NCI-H2196 treated with DMSO at 0.1 percent for 48 hours (cell line): ENCODE measurements around the gene CDH2.

Experiments
- DNase-seq: peaks from one replicate; lab custom pipeline; 2025; ENCODE audit not compliant: unreplicated experiment; lab: John Stamatoyannopoulos, UW

CDH2 gene

DNA sequence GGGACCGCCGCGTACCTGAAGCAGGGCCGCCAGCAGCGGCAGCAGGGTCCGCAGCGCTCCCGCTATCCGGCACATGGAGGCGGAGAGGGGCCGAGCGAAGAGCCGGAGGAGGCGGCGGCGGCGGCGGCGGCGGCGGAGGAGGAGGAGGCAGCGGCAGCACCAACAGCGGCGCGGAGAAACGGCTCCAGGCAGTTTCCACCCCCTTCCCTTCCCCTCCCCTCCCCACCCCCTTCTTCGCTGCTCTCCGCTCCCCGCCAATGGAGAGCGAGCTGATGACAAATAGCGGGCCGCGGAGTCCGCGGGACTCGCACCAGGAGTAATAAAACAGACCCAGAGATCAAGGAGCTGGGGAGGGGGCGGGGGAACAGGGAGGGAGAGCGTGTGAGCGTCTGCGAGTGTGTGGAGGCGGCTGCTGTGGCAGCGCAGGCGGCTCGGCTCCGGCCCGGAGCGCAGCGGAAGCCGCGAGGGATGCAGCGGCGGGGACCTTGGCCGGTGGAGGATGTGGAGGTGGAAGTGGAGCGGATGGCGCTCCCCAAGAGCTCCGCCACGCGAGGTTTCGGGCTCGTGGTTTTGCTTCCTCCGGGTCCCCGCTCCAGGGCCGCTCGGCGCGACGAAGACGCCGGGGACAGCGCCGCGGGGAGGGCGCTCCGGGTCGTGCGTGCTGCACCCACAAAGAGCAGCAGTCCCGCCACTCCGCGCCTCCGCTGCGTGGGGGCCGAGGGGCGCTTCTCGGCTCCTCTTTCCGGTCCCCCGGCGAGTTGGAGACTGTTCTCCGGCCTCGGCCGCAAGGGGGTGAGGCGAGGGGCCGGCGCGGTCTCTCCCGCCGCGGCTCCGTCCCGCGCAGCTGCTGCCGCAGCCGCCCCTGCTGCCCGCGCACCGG is at the start of gene CDH2:
Gene CDH2, minus strand, starts transcription at position 183 of the 880 bp plus-strand sequence. Its CDS starts 108 bp downstream, at position 75.
- peak; percentile 87 for DNase-seq

DNA sequence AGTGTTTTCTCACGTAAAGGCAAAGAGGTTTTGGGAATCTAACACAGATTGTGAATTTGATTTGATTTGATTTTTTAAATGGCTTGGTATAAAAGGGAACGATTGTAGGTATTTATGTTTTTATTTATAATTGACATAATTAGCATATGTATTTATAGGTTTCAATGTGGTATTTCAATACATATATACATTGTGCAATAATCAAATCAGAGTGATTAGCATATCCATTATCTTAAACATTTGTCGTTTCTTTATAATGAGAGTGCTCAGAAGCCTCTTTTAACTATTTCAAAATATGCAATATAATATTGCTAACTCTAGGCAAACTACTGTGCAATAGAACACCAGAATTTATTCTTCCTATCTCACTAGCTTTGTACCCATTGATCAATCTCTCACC is 35.1 kb upstream of the CDH2 start:
- DNase-seq = no peak

DNA sequence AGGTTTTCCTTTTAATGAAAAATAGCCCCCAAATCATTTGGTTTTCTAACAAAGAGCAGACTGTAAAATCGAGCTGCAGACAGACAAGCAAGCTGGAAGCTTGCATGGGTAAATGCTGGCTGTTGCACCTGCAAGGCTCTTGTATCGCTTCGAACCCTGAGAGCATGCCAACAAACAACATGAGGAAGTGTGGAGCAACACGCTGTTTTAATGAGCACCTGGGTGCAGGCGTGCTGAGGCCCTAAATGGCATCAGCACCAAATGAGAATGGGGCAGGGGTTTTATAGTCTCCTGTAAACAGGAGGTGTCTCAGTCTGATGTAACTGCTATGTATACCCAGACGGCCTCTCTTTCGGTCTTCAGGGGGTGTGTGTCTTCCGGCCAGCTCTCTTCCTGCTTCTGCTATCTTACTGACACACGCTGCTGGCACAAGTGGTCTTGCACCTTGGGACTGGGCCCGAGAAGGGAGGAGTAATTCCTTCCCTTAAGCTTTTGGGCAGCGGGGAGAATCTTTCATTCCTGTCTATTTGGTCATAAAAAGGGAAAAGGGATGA is 31.9 kb upstream of the CDH2 start:
- DNase-seq = no peak

- no peak for DNase-seq
Observed at GRCh38 chr18:28208268-28208667, 31.3 kb upstream of the CDH2 start.

- DNase-seq = no peak
Observed at GRCh38 chr18:28204154-28204553, 27.2 kb upstream of the CDH2 start.

DNA sequence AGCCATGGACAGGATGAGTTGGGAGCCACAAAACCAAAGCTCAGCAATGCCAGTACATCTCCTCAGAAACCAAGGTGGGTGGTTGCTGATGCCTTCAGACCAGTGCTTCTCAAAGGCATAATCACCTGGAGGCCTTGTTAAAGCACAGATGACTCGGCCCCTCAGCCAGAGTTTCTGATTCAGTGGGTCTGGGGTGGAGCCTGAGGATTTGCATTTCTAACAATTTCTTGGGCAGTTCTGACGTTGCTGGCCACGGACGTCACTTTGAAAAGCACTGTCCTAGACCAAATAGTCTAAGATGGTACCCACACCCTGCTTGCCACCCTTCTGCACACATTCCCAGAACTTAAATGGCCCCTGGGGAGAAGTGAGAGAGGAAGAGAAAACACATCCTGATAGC is 24.1 kb upstream of the CDH2 start:
- no peak for DNase-seq

DNA sequence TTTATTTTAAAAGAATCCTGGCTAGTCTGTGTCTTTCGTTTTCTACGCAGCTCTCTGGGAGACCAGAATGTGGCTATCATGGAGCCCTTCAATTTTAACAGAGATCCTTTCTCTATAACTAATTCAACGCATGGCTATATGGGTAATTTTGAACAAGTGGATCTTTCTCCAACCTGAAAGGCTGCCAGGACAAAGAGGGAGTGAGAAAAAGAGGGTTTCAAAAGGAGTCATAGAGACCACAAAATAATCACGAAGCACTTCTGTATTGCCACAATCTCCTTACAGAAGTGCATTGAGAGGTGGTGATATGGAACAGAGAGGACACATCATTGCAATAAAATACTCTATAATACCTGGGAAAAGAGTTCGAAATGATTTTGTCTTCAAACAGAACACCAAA is 21.7 kb upstream of the CDH2 start:
- no peak for DNase-seq

GRCh38 chr18:28193177-28193778 is 16.3 kb upstream of the CDH2 start:
- peak; percentile 39 for DNase-seq

DNA sequence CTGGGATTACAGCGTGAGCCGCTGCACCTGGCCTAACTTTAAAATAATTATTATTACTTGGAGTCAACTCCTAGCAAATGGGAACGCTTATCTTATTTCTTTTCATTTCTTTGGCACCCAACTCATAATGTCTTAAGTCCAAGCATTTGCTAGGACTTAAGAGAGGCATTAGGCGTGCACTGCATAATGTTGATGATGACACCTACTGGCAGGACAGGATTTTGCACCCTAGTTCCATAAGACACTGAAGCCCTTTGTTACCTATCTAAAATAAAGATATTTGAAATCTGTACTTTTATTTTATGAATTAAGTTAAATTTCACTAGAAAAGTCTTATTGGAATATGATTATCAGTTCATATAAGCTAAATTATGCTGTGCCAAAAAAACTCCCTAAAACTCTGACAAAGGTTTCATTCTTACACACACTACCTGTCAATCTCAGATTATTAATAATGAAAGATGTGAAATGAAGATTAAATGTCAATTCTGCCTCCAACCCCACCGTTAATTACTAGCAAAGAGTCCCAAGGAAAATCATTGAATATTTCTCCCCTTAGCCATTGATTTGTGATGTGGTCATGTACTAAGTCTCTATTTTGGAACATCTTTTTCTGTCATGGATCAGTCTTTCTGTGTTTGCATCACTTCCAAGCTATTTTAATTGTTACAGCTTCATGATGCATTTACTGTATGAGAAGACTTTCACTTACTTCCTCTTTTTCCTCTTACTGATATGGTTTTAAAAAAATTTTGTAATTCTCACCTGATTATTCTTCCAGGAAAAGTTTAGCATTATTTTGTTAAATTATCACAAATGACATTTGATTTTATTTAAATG is 12.7 kb upstream of the CDH2 start:
- no peak for DNase-seq

DNA sequence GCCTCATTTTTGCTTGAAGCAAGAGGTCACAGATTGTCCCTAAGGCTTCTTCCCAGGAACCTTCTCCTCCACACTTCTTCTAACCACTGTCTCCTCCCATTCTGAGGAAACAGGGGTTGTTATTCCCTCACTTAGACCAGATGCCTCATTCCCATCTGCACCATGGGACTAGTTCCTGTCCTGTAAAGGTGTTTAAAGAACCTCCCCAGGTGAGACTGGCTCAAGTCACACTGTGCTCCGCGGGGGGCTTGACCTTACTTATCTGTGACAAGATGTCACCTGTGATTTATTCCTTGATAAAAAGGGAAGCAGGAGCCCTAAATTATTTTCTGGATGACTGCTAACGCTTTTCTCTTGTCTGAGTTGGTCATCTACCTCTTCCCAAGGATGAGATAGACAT is 8.2 kb upstream of the CDH2 start:
- no peak for DNase-seq

GRCh38 chr18:28183418-28184078 is 6.6 kb upstream of the CDH2 start:
- DNase-seq = no peak

DNA sequence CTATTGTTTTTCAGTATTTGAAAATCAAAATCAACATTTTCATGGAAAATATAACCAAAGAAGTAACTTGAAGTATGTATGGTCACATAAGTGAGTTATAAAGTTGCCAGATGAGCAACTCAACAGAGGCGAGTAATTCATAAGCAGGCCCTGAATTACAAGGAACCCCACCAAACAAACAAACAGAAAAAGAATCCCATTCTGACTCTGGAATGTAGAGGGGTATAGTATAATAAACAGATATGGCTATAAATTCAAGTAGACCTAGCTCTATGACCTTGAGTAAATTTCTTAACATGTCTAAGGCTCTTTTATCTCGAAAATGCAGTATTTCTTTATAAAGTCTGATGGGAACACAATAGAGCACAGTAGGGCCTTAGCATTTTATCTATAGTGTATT is 4.7 kb upstream of the CDH2 start:
- no peak for DNase-seq

DNA sequence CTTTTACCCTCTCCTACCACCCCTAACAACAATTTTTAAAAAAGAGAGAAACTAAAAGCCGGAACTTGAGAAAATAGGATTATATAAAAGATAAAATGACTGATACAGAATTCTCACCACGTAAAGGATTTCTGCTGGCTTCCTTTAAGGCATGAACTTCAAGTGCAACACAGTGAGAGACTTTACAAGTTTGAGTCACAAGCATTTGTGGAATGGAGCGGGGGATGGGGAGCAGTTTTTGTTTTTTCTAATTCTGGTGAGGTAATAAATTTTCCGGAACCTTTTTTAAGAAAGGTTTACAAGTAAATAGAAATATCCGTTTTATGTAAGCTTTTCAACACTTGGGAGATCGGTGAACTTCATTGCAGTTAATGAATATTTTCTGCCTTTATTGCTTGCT is 1.8 kb upstream of the CDH2 start:
- DNase-seq = no peak

DNA sequence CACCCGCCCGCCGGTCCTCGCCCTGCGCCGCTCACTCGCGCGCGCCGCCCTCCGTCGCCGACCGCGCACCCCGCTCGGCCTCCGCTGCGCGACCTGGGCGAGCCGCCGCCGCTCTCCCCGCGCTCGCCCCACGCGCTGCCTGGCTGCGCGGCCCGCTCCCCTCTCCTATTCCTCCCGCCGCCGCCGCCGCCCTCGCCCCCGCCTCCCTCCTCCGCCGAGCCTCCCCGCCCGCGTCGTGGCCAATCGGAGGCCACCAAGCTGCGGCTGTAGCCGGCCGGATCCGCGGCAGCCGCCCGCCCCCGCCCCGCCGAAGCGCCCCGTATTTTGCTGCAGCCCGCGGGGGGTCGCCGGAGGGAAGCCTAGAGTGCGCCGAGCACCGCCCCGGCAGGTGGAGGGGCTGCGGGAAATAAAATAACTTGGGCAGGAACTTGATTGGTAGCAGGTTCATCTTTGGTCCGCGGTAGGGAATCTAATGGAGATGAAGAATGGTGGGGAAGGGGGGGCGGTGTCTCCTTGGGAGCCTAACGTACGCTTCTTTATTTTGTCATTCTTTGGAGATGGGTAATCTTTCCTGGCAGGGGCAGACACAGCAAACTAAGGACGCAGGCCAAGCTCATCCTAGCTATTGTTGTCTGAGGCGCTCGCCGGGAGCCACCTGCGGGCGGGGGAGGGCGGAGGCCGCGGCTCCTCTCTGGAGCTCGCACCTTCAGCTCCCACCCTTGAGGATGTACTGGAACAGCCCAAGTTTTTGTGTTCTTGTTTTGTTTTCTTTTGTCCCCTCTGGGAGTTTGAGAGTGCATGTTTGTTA is 1.1 kb upstream of the CDH2 start:
- peak; percentile 80 for DNase-seq

- no peak for DNase-seq
Observed at GRCh38 chr18:28176698-28176947, 307 bp downstream of the CDH2 start.

- DNase-seq = no peak
Observed at GRCh38 chr18:28175930-28176697, 816 bp downstream of the CDH2 start.

DNA sequence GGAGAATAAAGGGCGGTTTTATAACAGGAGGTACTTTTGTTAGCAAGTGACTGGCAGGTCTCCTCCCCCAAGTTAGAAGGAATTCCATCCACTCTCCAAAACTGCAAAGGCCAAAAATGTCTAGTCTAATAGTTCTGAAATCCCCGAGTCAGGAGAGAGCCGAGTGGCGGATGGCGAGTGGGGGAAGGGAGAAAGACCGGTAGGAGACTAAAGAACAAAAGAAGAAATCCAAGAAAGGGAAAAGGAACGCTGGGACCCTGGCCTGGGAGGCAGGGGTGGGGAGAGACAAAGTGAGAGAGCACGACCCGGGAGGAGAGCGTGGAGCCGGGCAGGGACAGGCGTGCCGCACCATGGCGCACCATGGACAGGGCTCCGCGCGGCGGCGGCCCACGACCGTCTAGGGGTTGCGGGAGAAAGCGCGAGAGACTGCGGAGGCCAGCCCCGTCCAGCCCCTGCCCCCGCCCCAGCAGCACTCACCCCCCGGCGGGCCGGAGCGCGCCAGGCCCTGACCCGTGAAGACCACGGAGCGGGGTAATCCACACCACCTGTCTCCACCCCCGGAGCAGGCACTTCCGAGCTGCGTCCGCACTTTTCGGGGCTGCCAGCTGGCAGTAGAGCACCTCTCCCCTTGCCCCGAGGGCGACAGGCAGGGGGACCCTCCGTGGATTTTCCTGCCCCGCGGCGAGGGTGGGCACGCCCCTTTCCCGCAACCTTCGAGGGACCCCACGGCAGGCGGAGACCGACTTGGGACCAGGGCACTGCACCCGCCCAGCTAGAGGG is 1.6 kb downstream of the CDH2 start:
- no peak for DNase-seq

GRCh38 chr18:28174181-28174905 is 2.6 kb downstream of the CDH2 start:
- no peak for DNase-seq
